ENCODE results near the gene CMYA5.
"Not testable (repeated sequence)": the region's sequence is repeated elsewhere in the genome, so short reads cannot be mapped to it uniquely, and the experiment has no call there.

Gene CMYA5

GRCh38 chr5:79689541-79690466 is at the start of gene CMYA5:
CMYA5 (plus strand) TSS chr5:79689836; CDS start chr5:79689908, 72 bp downstream.
- no peak for DNase-seq (ENCODE audit: low read depth in 1 of 2, low spot score in 1 of 2)

- no peak for DNase-seq (ENCODE audit: low read depth in 1 of 2, low spot score in 1 of 2)
These were observed 49.0 kb upstream of the CMYA5 start for GRCh38 chr5:79640571-79641055.

GRCh38 chr5:79641414-79641813 is 48.2 kb upstream of the CMYA5 start:
- no peak for DNase-seq (ENCODE audit: low read depth in 1 of 2, low spot score in 1 of 2)

- no peak for DNase-seq (ENCODE audit: low read depth in 1 of 2, low spot score in 1 of 2)
These were observed 47.4 kb upstream of the CMYA5 start for GRCh38 chr5:79642210-79642609.

- DNase-seq (ENCODE audit: low read depth in 1 of 2, low spot score in 1 of 2): no peak
These were observed 35.8 kb upstream of the CMYA5 start for GRCh38 chr5:79653843-79654242.

GRCh38 chr5:79663212-79663611 is 26.4 kb upstream of the CMYA5 start:
- DNase-seq (ENCODE audit: low read depth in 1 of 2, low spot score in 1 of 2): no peak

DNA sequence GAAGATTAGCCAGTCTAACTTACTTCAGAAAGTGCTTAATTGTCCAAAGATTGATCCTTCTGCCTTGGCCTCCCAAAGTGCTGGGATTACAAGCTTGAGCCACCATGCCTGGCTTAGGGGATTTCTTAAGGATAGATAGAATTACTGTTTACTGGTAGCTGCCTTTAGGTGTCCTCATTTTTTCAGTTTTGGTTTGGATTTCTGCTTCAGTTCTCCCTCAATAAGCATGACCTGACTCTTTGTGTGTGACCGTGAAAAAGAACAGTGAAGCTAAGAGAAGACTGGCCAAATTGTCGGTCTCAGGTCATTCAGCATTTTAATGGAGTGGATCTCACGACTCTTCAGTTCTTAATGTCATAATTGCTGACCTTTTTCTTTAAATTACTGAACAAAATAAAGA is 22.9 kb upstream of the CMYA5 start:
- no peak for DNase-seq (ENCODE audit: low read depth in 1 of 2, low spot score in 1 of 2)

GRCh38 chr5:79672392-79672791 is 17.2 kb upstream of the CMYA5 start:
- no peak for DNase-seq (ENCODE audit: low read depth in 1 of 2, low spot score in 1 of 2)

- not testable (repeated sequence) for DNase-seq (ENCODE audit: low read depth in 1 of 2, low spot score in 1 of 2)
These were observed 13.3 kb upstream of the CMYA5 start for GRCh38 chr5:79676354-79676753.

- DNase-seq (ENCODE audit: low read depth in 1 of 2, low spot score in 1 of 2): not testable (repeated sequence)
These were observed 7.5 kb upstream of the CMYA5 start for GRCh38 chr5:79682102-79682501.

DNA sequence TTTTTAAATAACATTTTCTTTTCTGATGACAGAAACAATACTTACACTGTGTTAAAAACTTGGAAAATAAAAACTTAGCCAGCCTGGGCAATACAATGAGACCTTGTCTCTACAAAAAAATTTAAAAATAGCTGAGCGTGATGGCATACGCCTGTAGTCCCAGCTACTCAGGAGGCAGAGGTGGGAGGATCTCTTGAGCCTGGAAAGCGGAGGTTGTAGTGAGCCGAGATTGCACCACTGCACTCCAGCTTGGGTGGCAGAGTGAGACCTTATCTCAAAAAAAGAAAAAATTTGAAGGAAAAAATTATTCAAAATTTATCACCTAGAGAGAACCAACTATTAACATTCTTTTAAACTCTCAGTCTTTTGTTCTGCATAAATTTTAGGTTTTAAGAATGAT is 4.9 kb upstream of the CMYA5 start:
- no peak for DNase-seq (ENCODE audit: low read depth in 1 of 2, low spot score in 1 of 2)

GRCh38 chr5:79685627-79686026 is 4.0 kb upstream of the CMYA5 start:
- no peak for DNase-seq (ENCODE audit: low read depth in 1 of 2, low spot score in 1 of 2)

DNA sequence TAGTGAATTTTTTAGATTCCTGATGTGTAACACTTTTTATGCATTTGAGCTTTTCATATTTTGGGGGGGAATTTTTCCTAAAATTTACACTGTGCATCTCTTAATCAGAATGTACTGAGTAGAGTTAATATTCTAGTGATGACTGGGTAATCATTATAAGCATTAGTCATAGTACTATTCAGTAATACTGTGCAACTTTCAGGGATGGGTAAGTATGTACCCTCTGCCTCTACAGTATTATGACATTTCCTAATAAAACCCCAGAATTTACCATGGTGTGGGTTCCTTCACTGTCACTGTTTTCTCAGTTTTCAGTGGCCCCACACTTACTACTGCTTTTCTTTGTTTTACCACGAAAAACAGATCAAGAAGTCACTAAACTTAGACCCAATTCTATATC is 2.8 kb upstream of the CMYA5 start:
- no peak for DNase-seq (ENCODE audit: low read depth in 1 of 2, low spot score in 1 of 2)

DNA sequence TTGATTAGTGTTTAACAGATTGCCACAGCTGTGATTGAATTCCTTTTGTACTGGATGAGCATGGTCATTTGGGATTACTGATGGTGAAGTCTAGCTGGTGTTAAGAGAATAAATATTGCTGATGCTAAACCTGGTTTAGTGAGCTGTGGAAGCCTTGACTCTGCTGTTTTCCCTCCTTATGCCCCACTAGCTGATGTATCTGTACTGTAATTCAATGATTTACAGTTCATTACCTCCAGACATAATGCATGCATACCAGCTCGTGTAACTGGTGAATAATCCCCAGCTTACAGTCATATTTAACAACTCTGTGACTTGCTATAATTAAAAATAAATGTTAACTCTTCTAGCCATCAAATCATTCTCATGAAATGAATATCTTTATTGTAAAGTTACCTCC is 1.7 kb upstream of the CMYA5 start:
- DNase-seq (ENCODE audit: low read depth in 1 of 2, low spot score in 1 of 2): no peak

GRCh38 chr5:79691007-79691406 is 1.4 kb downstream of the CMYA5 start:
- DNase-seq (ENCODE audit: low read depth in 1 of 2, low spot score in 1 of 2): no peak

DNA sequence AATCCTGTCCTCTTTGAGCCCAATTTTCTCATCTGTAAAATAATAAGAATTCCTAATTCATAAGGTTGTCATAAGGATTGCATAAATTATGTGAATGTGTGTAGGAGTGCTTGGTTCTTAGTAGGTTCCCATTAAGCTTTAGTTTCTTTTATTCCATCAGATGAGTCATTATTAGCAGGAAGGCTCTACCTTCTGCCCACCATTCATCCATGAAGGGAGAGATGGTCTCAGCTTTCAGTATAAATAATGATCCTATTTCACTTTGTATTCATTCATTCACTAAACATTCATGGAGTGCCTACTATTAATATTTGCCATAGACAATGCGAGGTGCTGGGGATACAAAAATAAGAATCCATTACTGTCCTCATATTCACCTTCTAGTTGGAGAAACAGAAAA is 3.0 kb downstream of the CMYA5 start:
- DNase-seq (ENCODE audit: low read depth in 1 of 2, low spot score in 1 of 2): no peak

- DNase-seq (ENCODE audit: low read depth in 1 of 2, low spot score in 1 of 2): no peak
These were observed 4.5 kb downstream of the CMYA5 start for GRCh38 chr5:79694183-79694582.

- DNase-seq (ENCODE audit: low read depth in 1 of 2, low spot score in 1 of 2): no peak
These were observed 5.0 kb downstream of the CMYA5 start for GRCh38 chr5:79694652-79695051.

DNA sequence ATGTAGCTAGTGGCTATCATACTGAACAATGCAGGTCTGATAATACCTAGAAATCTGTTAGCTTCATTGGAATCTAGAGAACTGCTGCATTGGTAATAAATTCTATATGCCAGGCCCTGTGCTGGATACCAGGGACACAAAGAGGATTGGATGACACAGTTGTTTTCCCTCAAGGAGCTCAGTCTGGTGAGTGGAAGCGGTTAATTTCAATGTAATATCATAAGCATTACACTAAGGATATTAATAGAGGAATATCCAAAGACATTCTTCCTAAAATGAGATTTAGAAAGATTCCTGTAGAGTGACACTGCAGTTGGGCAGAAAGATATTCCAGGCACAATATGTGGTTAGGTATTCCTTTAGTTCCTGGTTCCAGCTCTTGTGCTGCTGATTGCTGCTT is 5.9 kb downstream of the CMYA5 start:
- DNase-seq (ENCODE audit: low read depth in 1 of 2, low spot score in 1 of 2): no peak

GRCh38 chr5:79697222-79698170 is 7.9 kb downstream of the CMYA5 start:
- no peak for DNase-seq (ENCODE audit: low read depth in 1 of 2, low spot score in 1 of 2)

DNA sequence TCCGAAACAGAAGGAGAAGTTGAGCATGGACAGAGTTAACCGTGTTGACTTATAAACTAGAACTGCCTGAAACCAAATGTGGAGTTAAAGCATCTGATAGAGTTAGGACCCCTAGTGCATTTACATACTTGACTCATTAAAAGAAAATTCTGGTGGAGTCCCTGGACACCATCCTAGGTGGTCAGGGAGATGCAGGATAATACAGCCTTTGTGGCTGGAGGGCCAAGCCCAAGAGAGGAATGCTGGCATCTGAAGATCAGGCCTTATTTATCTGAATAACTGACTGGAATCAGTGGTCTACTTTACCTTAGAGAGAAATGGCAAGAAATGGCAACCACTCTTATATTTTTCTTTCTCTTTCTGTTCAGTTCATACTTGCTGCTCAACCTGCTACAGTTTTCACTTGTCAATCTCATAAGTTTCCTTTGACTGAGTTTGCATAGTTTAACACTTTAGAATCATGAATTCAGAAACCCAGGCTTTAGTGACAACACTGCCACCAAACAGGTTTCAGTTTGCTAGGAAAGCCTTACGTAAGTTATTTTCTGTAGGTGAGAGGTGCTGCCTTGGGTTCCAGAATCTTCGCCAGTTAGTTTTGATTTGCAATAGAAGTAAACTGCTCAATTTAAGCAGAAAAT is 10.2 kb downstream of the CMYA5 start:
- DNase-seq (ENCODE audit: low read depth in 1 of 2, low spot score in 1 of 2): no peak
